Measurements from ENCODE around the gene SYTL5.

The SYTL5 gene

DNA sequence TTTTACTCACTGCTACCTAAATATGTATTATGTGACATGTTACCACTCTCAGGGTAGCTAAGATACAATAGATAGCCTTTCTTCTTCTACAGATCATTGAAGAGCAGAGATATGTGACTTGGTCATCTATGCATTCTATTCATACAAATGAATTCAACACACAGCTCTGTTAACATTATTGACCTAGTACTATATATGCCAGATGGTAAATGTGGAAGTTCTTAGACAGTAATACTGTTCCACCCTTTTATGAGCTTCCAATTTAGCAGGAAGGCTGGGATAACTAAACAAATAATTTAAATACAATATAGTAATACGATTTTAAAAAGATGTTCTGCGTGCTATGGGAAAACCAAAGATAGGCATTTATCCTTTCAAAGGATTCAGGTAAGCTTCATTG lies 76.0 kb downstream of the SYTL5 start:
- no peak for DNase-seq
- Histone ChIP-seq H3K9me3 (ENCODE audit: control insufficient read depth, low read length) (no peaks in the 10 kb centered on the region), H3K36me3 (ENCODE audit: control insufficient read depth, insufficient read depth, low read length) (no peaks in the 10 kb centered on the region), H3K27ac (ENCODE audit: insufficient read depth, low read length, poor library complexity, severe bottlenecking) (no peak overlapping the region), H3K4me1 (ENCODE audit: control insufficient read depth, insufficient read depth, low read length, poor library complexity, severe bottlenecking) (no peaks in the 10 kb centered on the region), H3K27me3 (replicated peaks; ENCODE audit: control insufficient read depth, insufficient read depth, low read length, poor library complexity, severe bottlenecking) (no peaks in the 10 kb centered on the region), H3K4me3 (ENCODE audit: insufficient read depth, low read depth, low read length, poor library complexity, severe bottlenecking) (no peak overlapping the region)

GRCh38 chrX:38085813-38086212 lies 79.5 kb downstream of the SYTL5 start:
- Histone ChIP-seq H3K4me1 (ENCODE audit: control insufficient read depth, insufficient read depth, low read length, poor library complexity, severe bottlenecking) (no peaks in the 10 kb centered on the region), H3K4me3 (ENCODE audit: insufficient read depth, low read depth, low read length, poor library complexity, severe bottlenecking) (no peak overlapping the region), H3K27ac (ENCODE audit: insufficient read depth, low read length, poor library complexity, severe bottlenecking) (no peak overlapping the region), H3K9me3 (ENCODE audit: control insufficient read depth, low read length) (no peaks in the 10 kb centered on the region), H3K36me3 (ENCODE audit: control insufficient read depth, insufficient read depth, low read length) (no peaks in the 10 kb centered on the region), H3K27me3 (replicated peaks; ENCODE audit: control insufficient read depth, insufficient read depth, low read length, poor library complexity, severe bottlenecking) (no peaks in the 10 kb centered on the region)
- DNase-seq, result no peak

GRCh38 chrX:38086451-38087215 lies 80.3 kb downstream of the SYTL5 start:
- Histone ChIP-seq H3K27me3 (replicated peaks; ENCODE audit: control insufficient read depth, insufficient read depth, low read length, poor library complexity, severe bottlenecking) (no peaks in the 10 kb centered on the region), H3K27ac (ENCODE audit: insufficient read depth, low read length, poor library complexity, severe bottlenecking) (no peak overlapping the region), H3K36me3 (ENCODE audit: control insufficient read depth, insufficient read depth, low read length) (no peaks in the 10 kb centered on the region), H3K4me3 (ENCODE audit: insufficient read depth, low read depth, low read length, poor library complexity, severe bottlenecking) (no peak overlapping the region), H3K9me3 (ENCODE audit: control insufficient read depth, low read length) (no peaks in the 10 kb centered on the region), H3K4me1 (ENCODE audit: control insufficient read depth, insufficient read depth, low read length, poor library complexity, severe bottlenecking) (no peaks in the 10 kb centered on the region)
- no peak for DNase-seq

DNA sequence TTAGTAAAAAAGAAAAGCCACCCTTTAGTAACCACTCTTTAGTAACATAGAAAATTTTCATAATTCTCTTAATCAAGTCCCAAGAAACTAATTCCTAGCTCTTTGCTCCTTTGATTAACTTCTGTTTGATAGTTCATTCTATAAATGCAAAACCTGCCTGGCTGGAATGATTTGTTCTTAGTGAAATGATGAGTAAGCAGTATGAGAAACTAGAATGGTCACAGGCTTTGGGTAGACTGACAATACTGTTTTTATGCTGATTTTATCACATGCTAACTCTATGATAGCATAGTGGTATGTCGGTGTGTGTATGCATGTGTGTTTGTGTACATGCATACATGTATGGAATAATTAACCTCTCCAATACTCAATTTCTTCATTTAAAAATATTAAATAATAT lies 81.2 kb downstream of the SYTL5 start:
- Histone ChIP-seq H3K4me1 (ENCODE audit: control insufficient read depth, insufficient read depth, low read length, poor library complexity, severe bottlenecking) (no peaks in the 10 kb centered on the region), H3K9me3 (ENCODE audit: control insufficient read depth, low read length) (no peaks in the 10 kb centered on the region), H3K27me3 (replicated peaks; ENCODE audit: control insufficient read depth, insufficient read depth, low read length, poor library complexity, severe bottlenecking) (no peaks in the 10 kb centered on the region), H3K4me3 (ENCODE audit: insufficient read depth, low read depth, low read length, poor library complexity, severe bottlenecking) (no peak overlapping the region), H3K36me3 (ENCODE audit: control insufficient read depth, insufficient read depth, low read length) (no peaks in the 10 kb centered on the region), H3K27ac (ENCODE audit: insufficient read depth, low read length, poor library complexity, severe bottlenecking) (no peak overlapping the region)
- DNase-seq, result no peak

GRCh38 chrX:38089173-38089982 lies 83.0 kb downstream of the SYTL5 start:
- Histone ChIP-seq H3K4me3 (ENCODE audit: insufficient read depth, low read depth, low read length, poor library complexity, severe bottlenecking) (no peak overlapping the region), H3K27me3 (replicated peaks; ENCODE audit: control insufficient read depth, insufficient read depth, low read length, poor library complexity, severe bottlenecking) (no peaks in the 10 kb centered on the region), H3K27ac (ENCODE audit: insufficient read depth, low read length, poor library complexity, severe bottlenecking) (no peak overlapping the region), H3K9me3 (ENCODE audit: control insufficient read depth, low read length) (no peaks in the 10 kb centered on the region), H3K36me3 (ENCODE audit: control insufficient read depth, insufficient read depth, low read length) (no peaks in the 10 kb centered on the region), H3K4me1 (ENCODE audit: control insufficient read depth, insufficient read depth, low read length, poor library complexity, severe bottlenecking) (no peaks in the 10 kb centered on the region)
- DNase-seq, result no peak

GRCh38 chrX:38095971-38096529 lies 89.7 kb downstream of the SYTL5 start:
- Histone ChIP-seq H3K4me3 (ENCODE audit: insufficient read depth, low read depth, low read length, poor library complexity, severe bottlenecking) (no peak overlapping the region), H3K9me3 (ENCODE audit: control insufficient read depth, low read length) (no peaks in the 10 kb centered on the region), H3K4me1 (ENCODE audit: control insufficient read depth, insufficient read depth, low read length, poor library complexity, severe bottlenecking) (no peaks in the 10 kb centered on the region), H3K27ac (ENCODE audit: insufficient read depth, low read length, poor library complexity, severe bottlenecking) (no peak overlapping the region), H3K36me3 (ENCODE audit: control insufficient read depth, insufficient read depth, low read length) (no peaks in the 10 kb centered on the region), H3K27me3 (replicated peaks; ENCODE audit: control insufficient read depth, insufficient read depth, low read length, poor library complexity, severe bottlenecking) (no peaks in the 10 kb centered on the region)
- DNase-seq, result no peak

GRCh38 chrX:38099688-38100087 lies 93.3 kb downstream of the SYTL5 start:
- Histone ChIP-seq H3K4me3 (ENCODE audit: insufficient read depth, low read depth, low read length, poor library complexity, severe bottlenecking) (no peak overlapping the region), H3K4me1 (ENCODE audit: control insufficient read depth, insufficient read depth, low read length, poor library complexity, severe bottlenecking) (no peaks in the 10 kb centered on the region), H3K27me3 (replicated peaks; ENCODE audit: control insufficient read depth, insufficient read depth, low read length, poor library complexity, severe bottlenecking) (no peaks in the 10 kb centered on the region), H3K36me3 (ENCODE audit: control insufficient read depth, insufficient read depth, low read length) (no peaks in the 10 kb centered on the region), H3K27ac (ENCODE audit: insufficient read depth, low read length, poor library complexity, severe bottlenecking) (no peak overlapping the region), H3K9me3 (ENCODE audit: control insufficient read depth, low read length) (no peaks in the 10 kb centered on the region)
- no peak for DNase-seq

DNA sequence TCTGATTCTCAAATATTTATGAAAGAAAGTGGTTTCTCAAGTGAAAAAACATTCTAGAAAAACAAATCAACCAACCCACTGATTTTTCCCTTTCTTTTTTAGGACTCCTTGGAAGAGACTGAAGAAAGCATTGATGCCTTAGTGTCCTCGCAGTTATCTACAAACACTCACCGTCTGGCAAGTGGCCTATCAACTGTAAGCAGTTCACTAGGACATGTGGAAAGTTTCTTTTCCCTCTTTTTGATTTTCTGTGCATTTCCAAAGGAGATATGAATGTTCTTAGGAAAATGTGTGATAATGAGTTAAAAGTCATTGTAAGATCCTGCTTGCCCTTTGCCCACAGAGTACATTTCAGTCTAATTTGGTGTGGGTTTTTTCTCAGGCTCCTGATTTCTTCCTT lies 95.9 kb downstream of the SYTL5 start:
- Histone ChIP-seq H3K4me1 (ENCODE audit: control insufficient read depth, insufficient read depth, low read length, poor library complexity, severe bottlenecking) (no peaks in the 10 kb centered on the region), H3K27ac (ENCODE audit: insufficient read depth, low read length, poor library complexity, severe bottlenecking) (no peak overlapping the region), H3K9me3 (ENCODE audit: control insufficient read depth, low read length) (no peaks in the 10 kb centered on the region), H3K4me3 (ENCODE audit: insufficient read depth, low read depth, low read length, poor library complexity, severe bottlenecking) (no peak overlapping the region), H3K27me3 (replicated peaks; ENCODE audit: control insufficient read depth, insufficient read depth, low read length, poor library complexity, severe bottlenecking) (no peaks in the 10 kb centered on the region), H3K36me3 (ENCODE audit: control insufficient read depth, insufficient read depth, low read length) (no peaks in the 10 kb centered on the region)
- DNase-seq, result no peak

DNA sequence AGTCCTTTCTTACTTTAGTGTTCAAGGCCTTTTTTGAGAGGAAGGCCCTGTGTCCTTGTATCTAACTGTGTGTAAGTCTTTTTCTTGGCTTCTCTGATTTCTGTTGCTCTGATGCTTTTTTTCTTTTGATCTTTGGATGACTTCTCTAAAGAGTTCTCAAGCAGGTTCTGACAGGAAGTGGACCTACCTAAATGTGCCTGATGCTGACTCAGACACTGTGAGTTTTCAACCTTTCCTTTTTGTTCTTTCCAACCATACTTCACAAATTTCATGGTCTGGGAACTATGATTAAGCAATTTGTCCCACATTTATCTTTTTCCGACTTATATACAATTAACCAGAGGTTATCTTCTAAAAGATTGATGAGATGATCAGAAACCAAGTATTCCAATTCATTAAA lies 96.5 kb downstream of the SYTL5 start:
- Histone ChIP-seq H3K4me3 (ENCODE audit: insufficient read depth, low read depth, low read length, poor library complexity, severe bottlenecking) (no peak overlapping the region), H3K36me3 (ENCODE audit: control insufficient read depth, insufficient read depth, low read length) (no peaks in the 10 kb centered on the region), H3K27me3 (replicated peaks; ENCODE audit: control insufficient read depth, insufficient read depth, low read length, poor library complexity, severe bottlenecking) (no peaks in the 10 kb centered on the region), H3K9me3 (ENCODE audit: control insufficient read depth, low read length) (no peaks in the 10 kb centered on the region), H3K27ac (ENCODE audit: insufficient read depth, low read length, poor library complexity, severe bottlenecking) (no peak overlapping the region), H3K4me1 (ENCODE audit: control insufficient read depth, insufficient read depth, low read length, poor library complexity, severe bottlenecking) (no peaks in the 10 kb centered on the region)
- no peak for DNase-seq
